ENCODE results near the gene SCYL1. TPM values are rescaled to one million over a fixed set of nuclear protein-coding genes. Genes with fewer than 3 reads are reported as not detected.

The SCYL1 gene
- total and polyA plus RNA-seq, 7 donors, result 66.9 to 106 (median 87.4) TPM

DNA sequence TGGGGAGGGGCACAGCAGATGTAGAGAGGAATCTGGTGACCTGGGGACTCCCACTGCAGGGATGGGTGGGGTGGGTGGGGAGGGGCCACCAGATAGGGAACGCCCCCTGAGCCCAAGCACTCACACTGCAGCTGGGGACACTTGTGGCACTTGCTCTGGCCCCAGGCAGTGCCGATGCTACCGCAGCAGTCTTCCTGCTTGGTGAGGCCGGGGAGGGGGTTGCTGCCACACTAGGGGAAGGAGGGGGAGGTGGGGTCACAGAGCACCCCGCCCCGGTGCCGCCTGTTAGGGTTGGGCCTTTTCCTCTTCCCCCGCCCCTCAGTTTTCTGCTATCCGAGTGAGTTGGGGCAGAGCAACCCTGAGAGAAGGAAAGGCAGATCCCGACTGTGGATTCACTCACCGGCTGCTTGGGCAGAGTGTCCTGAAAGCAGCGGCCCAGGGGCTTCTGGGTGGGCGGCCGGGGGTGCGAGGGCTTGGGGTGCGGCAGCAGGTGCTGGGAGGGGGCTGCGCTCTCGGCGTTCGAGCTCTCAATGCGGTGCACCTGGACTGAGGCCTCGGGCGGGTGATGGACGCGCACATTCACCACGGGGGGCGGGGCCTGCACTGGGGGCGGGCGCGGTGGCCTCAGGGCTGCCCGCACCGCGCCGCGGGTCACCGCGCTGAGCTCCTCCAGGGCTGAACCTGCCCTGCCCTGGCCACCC lies 28.6 kb downstream of the SCYL1 start:
- H3K27me3 ChIP-seq (ENCODE audit: insufficient read depth in 3 of 3, low read length in 2 of 3), result no peaks in the 10 kb centered on the region
- peaks cover 0 to 46% of the 10 kb centered on the region in 2 donors for H3K36me3 ChIP-seq (ENCODE audit: insufficient read depth in 1 of 2, low read depth in 1 of 2)
- H3K4me1 ChIP-seq, result peaks cover 26% of the 10 kb centered on the region
- no peak for TF ChIP-seq CTCF (IDR thresholded peaks at IDR 0.05)
- 67 to 73% (median 73%) methylated on average over 20 to 37 of the region's 37 CpGs for WGBS, 3 donors
- no peak overlapping the region for H3K4me3 ChIP-seq
- no peak for DNase-seq
- no peak for ATAC-seq
- peak overlapping the region; percentile 30 for H3K27ac ChIP-seq
- H3K9me3 ChIP-seq, result no peaks in the 10 kb centered on the region
- intact Hi-C loops (cut with DNase I), result no loop called here

DNA sequence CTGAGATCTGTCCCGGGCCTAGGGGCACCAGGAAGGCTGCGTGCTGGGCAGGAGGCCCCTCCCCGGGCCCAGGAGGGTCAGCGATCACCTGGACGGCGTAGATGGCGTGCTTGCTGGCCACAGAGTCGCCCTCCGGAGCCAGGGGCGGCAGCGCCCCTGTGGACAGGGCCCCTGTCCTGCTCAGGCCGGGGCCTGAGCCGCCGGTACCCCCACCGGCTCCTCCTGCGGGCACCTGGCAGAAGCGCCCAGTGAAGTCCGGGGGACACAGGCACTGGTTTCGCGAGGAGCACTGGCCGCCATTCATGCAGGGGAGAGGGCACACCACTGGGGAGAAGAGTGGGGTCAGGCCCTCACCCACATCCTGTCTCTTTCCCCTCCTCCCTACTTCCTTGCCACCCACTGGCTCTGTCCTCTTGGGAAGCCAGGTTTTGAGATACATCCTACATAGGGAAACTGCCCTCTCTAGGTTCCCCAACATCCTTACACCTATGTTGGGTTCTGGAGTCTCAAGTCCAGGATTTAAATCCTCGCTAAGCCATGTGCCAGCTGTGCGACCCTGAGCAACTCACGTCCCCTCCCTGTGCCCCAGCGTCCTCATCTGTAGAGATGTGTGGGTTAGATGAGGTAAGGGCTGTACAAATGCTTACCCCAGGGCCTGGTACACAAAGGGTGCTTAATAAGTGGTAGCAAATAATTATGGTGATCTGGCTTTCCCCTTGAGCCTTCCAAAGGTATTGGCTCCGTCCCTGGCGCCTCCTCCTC lies 29.4 kb downstream of the SCYL1 start:
- intact Hi-C loops (cut with DNase I), result no loop called here
- Histone ChIP-seq H3K4me3 (no peak overlapping the region), H3K9me3 (no peaks in the 10 kb centered on the region), H3K4me1 (peaks cover 34% of the 10 kb centered on the region), H3K27ac (peak overlapping the region; percentile 99), H3K36me3 (ENCODE audit: insufficient read depth in 1 of 2, low read depth in 1 of 2) (peaks cover 0 to 38% of the 10 kb centered on the region in 2 donors), H3K27me3 (ENCODE audit: insufficient read depth in 3 of 3, low read length in 2 of 3) (no peaks in the 10 kb centered on the region)
- WGBS, 3 donors, result 83 to 89% (median 88%) methylated on average over 26 to 27 of the region's 27 CpGs
- TF ChIP-seq CTCF (IDR thresholded peaks at IDR 0.05), result no peak
- no peak for ATAC-seq
- no peak for DNase-seq

- TF ChIP-seq CTCF (IDR thresholded peaks at IDR 0.05), result no peak
- no peaks in the 10 kb centered on the region for H3K27me3 ChIP-seq (ENCODE audit: insufficient read depth in 3 of 3, low read length in 2 of 3)
- DNase-seq, result no peak
- 78 to 98% (median 79%) methylated on average over 4 of the region's 4 CpGs for WGBS, 3 donors
- intact Hi-C loops (cut with DNase I), result no loop called here
- H3K4me1 ChIP-seq, result peaks cover 41% of the 10 kb centered on the region
- ATAC-seq, result no peak
- peak overlapping the region; percentile 14 for H3K4me3 ChIP-seq
- H3K36me3 ChIP-seq (ENCODE audit: insufficient read depth in 1 of 2, low read depth in 1 of 2), result peaks cover 0 to 31% of the 10 kb centered on the region in 2 donors
- no peaks in the 10 kb centered on the region for H3K9me3 ChIP-seq
- H3K27ac ChIP-seq, result peak overlapping the region; percentile 99
Measured at GRCh38 chr11:65554842-65555430, 30.1 kb downstream of the SCYL1 start.

GRCh38 chr11:65555693-65556231 lies 30.9 kb downstream of the SCYL1 start:
- H3K27me3 ChIP-seq (ENCODE audit: insufficient read depth in 3 of 3, low read length in 2 of 3), result no peaks in the 10 kb centered on the region
- TF ChIP-seq CTCF (IDR thresholded peaks at IDR 0.05), result no peak
- H3K9me3 ChIP-seq, result no peaks in the 10 kb centered on the region
- peaks cover 49% of the 10 kb centered on the region for H3K4me1 ChIP-seq
- H3K27ac ChIP-seq, result peak overlapping the region; percentile 99
- peaks cover 0 to 23% of the 10 kb centered on the region in 2 donors for H3K36me3 ChIP-seq (ENCODE audit: insufficient read depth in 1 of 2, low read depth in 1 of 2)
- peak; percentile 83 to 87 for DNase-seq
- peak overlapping the region; percentile 75 for H3K4me3 ChIP-seq
- ATAC-seq, result peak; percentile 18 to 56 (median 42)
- WGBS, 3 donors, result 32 to 37% (median 36%) methylated on average over 5 to 6 of the region's 6 CpGs
- intact Hi-C loops (cut with DNase I), result no loop called here

Data from psoas muscle (tissue), 8 donors.